ENCODE results near the gene IQGAP1. TPM values are rescaled to one million over a fixed set of nuclear protein-coding genes. Genes with fewer than 3 reads are reported as not detected.

Gene IQGAP1
- total and polyA plus RNA-seq, 9 of the 15 experiments (the other 6 are each of a cell fraction or from before 2014, with no cell fraction given): 37.6 to 143 (median 77.7) TPM

DNA sequence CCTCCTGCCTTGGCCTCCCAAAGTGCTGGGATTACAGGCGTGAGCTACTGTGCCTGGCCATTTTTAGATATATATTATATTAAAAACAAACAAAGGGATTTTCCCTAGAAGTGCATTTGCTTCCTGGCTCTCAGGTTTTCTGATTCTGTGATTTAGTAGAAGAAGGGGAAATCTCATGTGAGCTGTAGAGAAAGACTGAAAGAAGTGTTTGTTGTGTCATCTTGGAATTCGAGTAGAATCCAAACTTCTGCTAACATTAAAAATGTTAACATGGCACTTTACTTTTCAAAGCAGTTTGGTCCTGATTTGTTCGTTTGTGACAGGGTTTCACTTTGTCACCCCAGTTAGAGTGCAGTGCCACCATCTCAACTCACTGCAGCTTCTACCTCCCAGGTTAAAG lies 34.9 kb downstream of the IQGAP1 start (continued):
- TF ChIP-seq CHD7 (IDR thresholded peaks at IDR 0.05; ENCODE audit: low read depth, low read length) (no peak), REST (IDR thresholded peaks at IDR 0.05; ENCODE audit: borderline replicate concordance) (no peak), REST (CRISPR knock-in tag; IDR thresholded peaks at IDR 0.05; ENCODE audit: low read depth) (no peak)
